ENCODE results near the gene DIO1. TPM values are rescaled to one million over a fixed set of nuclear protein-coding genes. Genes with fewer than 3 reads are reported as not detected.

DIO1 gene
- total and polyA plus RNA-seq, 2 donors (not counting 1 experiment from before 2014, with no cell fraction given): not detected

DNA sequence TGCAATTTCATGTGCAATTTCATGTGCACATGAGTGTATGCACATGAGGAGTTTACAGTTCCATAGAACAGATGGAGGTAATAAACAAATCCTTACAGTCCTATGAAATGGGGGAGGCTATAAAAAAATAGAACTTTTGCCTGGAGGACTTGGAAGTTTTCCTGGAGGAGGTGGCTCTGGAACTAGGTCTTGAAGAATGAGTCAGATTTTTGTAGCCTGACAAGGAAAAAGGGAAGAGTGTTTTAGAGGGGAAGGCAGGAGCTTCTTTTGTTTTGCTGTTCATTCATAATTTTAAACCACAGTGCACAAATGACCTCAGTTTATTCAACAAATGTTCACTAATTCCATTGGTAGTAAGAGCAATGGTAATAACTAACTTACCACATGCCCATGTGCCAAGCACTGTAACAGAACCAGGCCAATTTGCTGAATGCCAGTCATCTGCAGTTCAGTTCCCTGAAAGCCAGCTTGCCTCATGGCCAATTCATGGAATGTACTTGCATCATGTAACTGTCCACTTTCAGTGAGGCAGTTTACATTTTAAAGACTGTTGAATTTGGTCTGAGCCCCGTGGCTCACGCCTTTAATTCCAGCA lies 2.7 kb downstream of the DIO1 start:
- H2AFZ ChIP-seq (ENCODE audit: insufficient read depth, low read depth, low read length, poor library complexity, severe bottlenecking): no peak overlapping the region
- DNase-seq: no peak
- no peak overlapping the region for H3K4me3 ChIP-seq (ENCODE audit: control extremely low read depth in 1 of 5, extremely low read depth in 1 of 5, insufficient read depth in 1 of 5, low read depth in 2 of 5, low read length in 4 of 5)
- Mint-ChIP-seq H3K4me3 (no peak overlapping the region), H3K27ac (no peak overlapping the region), H3K4me1 (peaks cover 5% of the 10 kb centered on the region), H3K9me3 (ENCODE audit: insufficient read depth) (no peaks in the 10 kb centered on the region), H3K27me3 (peaks cover 10% of the 10 kb centered on the region)
- CTCF ChIA-PET: no interaction called here
- no peak overlapping the region for H3K9ac ChIP-seq (ENCODE audit: low read length)
- 93% methylated on average over 2 of the region's 2 CpGs for WGBS (ENCODE audit: insufficient coverage)
- H4K20me1 ChIP-seq (ENCODE audit: control insufficient read depth, insufficient read depth, low read length, poor library complexity, severe bottlenecking): no peaks in the 10 kb centered on the region
- H3K79me2 ChIP-seq (ENCODE audit: control insufficient read depth, insufficient read depth, low read length): no peaks in the 10 kb centered on the region
- no peaks in the 10 kb centered on the region for H3K27me3 ChIP-seq (replicated peaks in 1 of 4; ENCODE audit: control extremely low read depth in 1 of 4, control insufficient read depth in 3 of 4, insufficient read depth in 4 of 4, low read length in 3 of 4)
- POLR2A ChIA-PET: no interaction called here
- intact Hi-C loops (cut with micrococcal nuclease): no loop called here
- H3K36me3 ChIP-seq (replicated peaks in 1 of 2; ENCODE audit: control extremely low read depth in 1 of 2, control insufficient read depth in 1 of 2, extremely low read depth in 1 of 2, insufficient read depth in 2 of 2, low read length in 1 of 2): no peaks in the 10 kb centered on the region
- peaks cover 0 to 8% of the 10 kb centered on the region in 2 donors for H3K4me1 ChIP-seq (ENCODE audit: control insufficient read depth in 2 of 2, insufficient read depth in 2 of 2, low read length in 2 of 2)
- H3K27ac ChIP-seq (ENCODE audit: low read length in 2 of 2): no peak overlapping the region
- no peak for TF ChIP-seq EZH2 (IDR thresholded peaks at IDR 0.05; ENCODE audit: borderline replicate concordance, insufficient read depth, low read depth, low read length, poor library complexity, severe bottlenecking)
- TF ChIP-seq, protein P1, sequence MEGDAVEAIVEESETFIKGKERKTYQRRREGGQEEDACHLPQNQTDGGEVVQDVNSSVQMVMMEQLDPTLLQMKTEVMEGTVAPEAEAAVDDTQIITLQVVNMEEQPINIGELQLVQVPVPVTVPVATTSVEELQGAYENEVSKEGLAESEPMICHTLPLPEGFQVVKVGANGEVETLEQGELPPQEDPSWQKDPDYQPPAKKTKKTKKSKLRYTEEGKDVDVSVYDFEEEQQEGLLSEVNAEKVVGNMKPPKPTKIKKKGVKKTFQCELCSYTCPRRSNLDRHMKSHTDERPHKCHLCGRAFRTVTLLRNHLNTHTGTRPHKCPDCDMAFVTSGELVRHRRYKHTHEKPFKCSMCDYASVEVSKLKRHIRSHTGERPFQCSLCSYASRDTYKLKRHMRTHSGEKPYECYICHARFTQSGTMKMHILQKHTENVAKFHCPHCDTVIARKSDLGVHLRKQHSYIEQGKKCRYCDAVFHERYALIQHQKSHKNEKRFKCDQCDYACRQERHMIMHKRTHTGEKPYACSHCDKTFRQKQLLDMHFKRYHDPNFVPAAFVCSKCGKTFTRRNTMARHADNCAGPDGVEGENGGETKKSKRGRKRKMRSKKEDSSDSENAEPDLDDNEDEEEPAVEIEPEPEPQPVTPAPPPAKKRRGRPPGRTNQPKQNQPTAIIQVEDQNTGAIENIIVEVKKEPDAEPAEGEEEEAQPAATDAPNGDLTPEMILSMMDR (IDR thresholded peaks at IDR 0.05): no peak
- H3K4me2 ChIP-seq (replicated peaks; ENCODE audit: low read depth, low read length, poor library complexity, severe bottlenecking): no peak overlapping the region
- no peaks in the 10 kb centered on the region for H3K9me3 ChIP-seq (ENCODE audit: control extremely low read depth in 1 of 3, control insufficient read depth in 2 of 3, insufficient read depth in 1 of 3, low read length in 2 of 3)
- no peak for ATAC-seq (ENCODE audit: low read depth)

DNA sequence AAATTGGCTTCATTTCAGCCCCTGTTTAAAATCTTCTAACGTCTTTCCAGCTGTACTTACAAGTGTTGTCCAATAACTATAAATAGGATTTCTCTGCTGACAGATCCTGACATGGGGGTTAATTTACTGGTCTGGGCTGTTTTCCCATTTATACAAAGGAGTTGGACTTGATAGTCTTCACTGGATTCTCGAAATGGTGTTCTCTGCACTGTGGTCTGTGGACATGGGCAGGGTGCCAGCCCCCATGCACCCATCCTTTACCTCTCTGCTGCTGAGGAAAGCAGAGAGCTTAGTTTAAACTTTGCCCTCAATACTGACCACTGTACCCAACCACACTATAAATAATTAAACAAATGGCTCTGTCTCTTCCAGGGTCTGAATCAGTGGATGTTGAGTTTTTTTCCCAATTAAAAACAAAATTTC lies 5.2 kb downstream of the DIO1 start:
- 17% methylated on average over 1 of the region's 2 CpGs for WGBS (ENCODE audit: insufficient coverage)
- Mint-ChIP-seq H3K27ac (no peak overlapping the region), H3K27me3 (peaks cover 10% of the 10 kb centered on the region), H3K4me3 (no peak overlapping the region), H3K9me3 (ENCODE audit: insufficient read depth) (no peaks in the 10 kb centered on the region), H3K4me1 (no peaks in the 10 kb centered on the region)
- H2AFZ ChIP-seq (ENCODE audit: insufficient read depth, low read depth, low read length, poor library complexity, severe bottlenecking): no peak overlapping the region
- DNase-seq: no peak
- ATAC-seq (ENCODE audit: low read depth): no peak
- no peaks in the 10 kb centered on the region for H4K20me1 ChIP-seq (ENCODE audit: control insufficient read depth, insufficient read depth, low read length, poor library complexity, severe bottlenecking)
- H3K9ac ChIP-seq (ENCODE audit: low read length): no peak overlapping the region
- H3K9me3 ChIP-seq (ENCODE audit: control extremely low read depth in 1 of 3, control insufficient read depth in 2 of 3, insufficient read depth in 1 of 3, low read length in 2 of 3): no peaks in the 10 kb centered on the region
- no peak for TF ChIP-seq EZH2 (IDR thresholded peaks at IDR 0.05; ENCODE audit: borderline replicate concordance, insufficient read depth, low read depth, low read length, poor library complexity, severe bottlenecking)
- TF ChIP-seq, protein P1 (IDR thresholded peaks at IDR 0.05): no peak
- no peaks in the 10 kb centered on the region for H3K36me3 ChIP-seq (replicated peaks in 1 of 2; ENCODE audit: control extremely low read depth in 1 of 2, control insufficient read depth in 1 of 2, extremely low read depth in 1 of 2, insufficient read depth in 2 of 2, low read length in 1 of 2)
- H3K79me2 ChIP-seq (ENCODE audit: control insufficient read depth, insufficient read depth, low read length): no peaks in the 10 kb centered on the region
- no peak overlapping the region for H3K4me3 ChIP-seq (ENCODE audit: control extremely low read depth in 1 of 5, extremely low read depth in 1 of 5, insufficient read depth in 1 of 5, low read depth in 2 of 5, low read length in 4 of 5)
- H3K27ac ChIP-seq (ENCODE audit: low read length in 2 of 2): no peak overlapping the region
- H3K4me1 ChIP-seq (ENCODE audit: control insufficient read depth in 2 of 2, insufficient read depth in 2 of 2, low read length in 2 of 2): no peaks in the 10 kb centered on the region
- intact Hi-C loops (cut with micrococcal nuclease): no loop called here
- no peak overlapping the region for H3K4me2 ChIP-seq (replicated peaks; ENCODE audit: low read depth, low read length, poor library complexity, severe bottlenecking)
- ChIA-PET POLR2A (no interaction called here), CTCF (interaction anchor here (0.7 kb wide), 1 partner anchor 59 kb away, joined by 5 read pairs; no protein-coding TSS in a partner anchor)
- no peaks in the 10 kb centered on the region for H3K27me3 ChIP-seq (replicated peaks in 1 of 4; ENCODE audit: control extremely low read depth in 1 of 4, control insufficient read depth in 3 of 4, insufficient read depth in 4 of 4, low read length in 3 of 4)
